SK-N-MC (cell line): ENCODE data around the gene SPG21.
A peak's percentile ranks its signal among the peaks of the same experiment; 100 is the strongest.
"Not testable (repeated sequence)": the region's sequence is repeated elsewhere in the genome, so short reads cannot be mapped to it uniquely, and the experiment has no call there.

Source experiments
- DNase-seq: peaks from one replicate; pipeline ENCODE4 v3.0.0-alpha.2; 2011; ENCODE audit warnings: low read depth, low spot score
- H3K27ac ChIP-seq: fragments of 200-600 bp; sonication (generic); 2 replicates; pipeline ENCODE4 v1.5.1; 2016; ENCODE audit warnings: mixed run types
- H3K36me3 ChIP-seq: fragments of 200-600 bp; sonication (generic); 2 replicates; pipeline ENCODE4 v1.6.1; 2017; ENCODE audit warnings: antibody characterized with exemption, low read length, mixed read lengths; ENCODE audit not compliant: insufficient read depth
- H3K4me3 ChIP-seq: fragments of 200-600 bp; sonication (generic); 2 replicates; pipeline ENCODE4 v1.5.1; 2016
- H3K9ac ChIP-seq: fragments of 200-600 bp; sonication (generic); 2 replicates; pipeline ENCODE4 v1.8.0; 2017; ENCODE audit warnings: mixed run types, mixed read lengths; ENCODE audit not compliant: insufficient read length
- H3K9me3 ChIP-seq: fragments of 200-600 bp; sonication (generic); 2 replicates; pipeline ENCODE4 v1.6.1; 2017; ENCODE audit warnings: low read depth, mild to moderate bottlenecking, antibody characterized with exemption, low read length, moderate library complexity, mixed read lengths
- EZH2 ChIP-seq: fragments of 200-600 bp; sonication (generic); IDR thresholded peaks from one replicate; pipeline ENCODE4 v1.6.1; 2017; ENCODE audit warnings: antibody characterized with exemption
- FOXP2 ChIP-seq: optimal IDR thresholded peaks from 2 replicates; pipeline ENCODE3; 2011; ENCODE audit warnings: mild to moderate bottlenecking, moderate library complexity; ENCODE audit not compliant: insufficient read depth; ENCODE audit errors: extremely low read length, control extremely low read depth
- POLR2AphosphoS5 ChIP-seq: IDR thresholded peaks from 2 replicates; pipeline ENCODE4 v1.6.1; 2012; ENCODE audit warnings: mild to moderate bottlenecking, low read depth, low read length, borderline replicate concordance

SPG21 gene

GRCh38 chr15:65028921-65029735 is 39.4 kb upstream of the SPG21 start, which contains the start of gene MTFMT:
Gene MTFMT, minus strand, starts transcription at chr15:65029639. Its CDS starts 26 bp downstream, at chr15:65029613.
- DNase-seq: no peak
- H3K4me3 ChIP-seq: peak within 1 kb of the TSS; percentile 97
- peak; percentile 99 for TF ChIP-seq POLR2AphosphoS5
- TF ChIP-seq EZH2: no peak
- no peak for TF ChIP-seq FOXP2
- H3K27ac ChIP-seq: no peak within 1 kb of the TSS
- peaks cover 11% of the 10 kb centered on the region for H3K36me3 ChIP-seq
- peak within 1 kb of the TSS; percentile 92 for H3K9ac ChIP-seq
- no peaks in the 10 kb centered on the region for H3K9me3 ChIP-seq

GRCh38 chr15:65028338-65028737 is 38.6 kb upstream of the SPG21 start:
- no peak for TF ChIP-seq EZH2
- no peak for TF ChIP-seq FOXP2
- no peak for TF ChIP-seq POLR2AphosphoS5
- Histone ChIP-seq H3K4me3 (peak overlapping the region; percentile 97), H3K9ac (peak overlapping the region; percentile 92), H3K36me3 (peaks cover 11% of the 10 kb centered on the region), H3K27ac (no peak overlapping the region), H3K9me3 (no peaks in the 10 kb centered on the region)
- DNase-seq: no peak

GRCh38 chr15:65027593-65027992 is 37.9 kb upstream of the SPG21 start:
- TF ChIP-seq POLR2AphosphoS5 (no peak), FOXP2 (no peak), EZH2 (no peak)
- no peak overlapping the region for H3K27ac ChIP-seq
- DNase-seq: no peak
- peak overlapping the region; percentile 41 for H3K9ac ChIP-seq
- peaks cover 11% of the 10 kb centered on the region for H3K36me3 ChIP-seq
- no peak overlapping the region; the same call in 1 of the 2 replicates for H3K4me3 ChIP-seq
- H3K9me3 ChIP-seq: no peaks in the 10 kb centered on the region

GRCh38 chr15:65026756-65027155 is 37.0 kb upstream of the SPG21 start:
- DNase-seq: no peak
- no peaks in the 10 kb centered on the region for H3K9me3 ChIP-seq
- H3K27ac ChIP-seq: no peak overlapping the region
- no peak for TF ChIP-seq POLR2AphosphoS5
- no peak for TF ChIP-seq EZH2
- no peak for TF ChIP-seq FOXP2
- H3K9ac ChIP-seq: no peak overlapping the region
- no peak overlapping the region for H3K4me3 ChIP-seq
- peaks cover 11% of the 10 kb centered on the region for H3K36me3 ChIP-seq

GRCh38 chr15:65021488-65021887 is 31.8 kb upstream of the SPG21 start:
- DNase-seq: no peak
- Histone ChIP-seq H3K9ac (no peak overlapping the region), H3K4me3 (no peak overlapping the region), H3K36me3 (peaks cover 39% of the 10 kb centered on the region), H3K27ac (no peak overlapping the region), H3K9me3 (no peaks in the 10 kb centered on the region)
- TF ChIP-seq POLR2AphosphoS5: no peak
- no peak for TF ChIP-seq EZH2
- no peak for TF ChIP-seq FOXP2

GRCh38 chr15:65020419-65020818 is 30.7 kb upstream of the SPG21 start:
- Histone ChIP-seq H3K27ac (no peak overlapping the region), H3K9me3 (no peaks in the 10 kb centered on the region), H3K9ac (no peak overlapping the region), H3K36me3 (peaks cover 39% of the 10 kb centered on the region), H3K4me3 (no peak overlapping the region)
- DNase-seq: no peak
- TF ChIP-seq EZH2 (no peak), FOXP2 (no peak), POLR2AphosphoS5 (no peak)

- not testable (repeated sequence) for H3K9me3 ChIP-seq, H3K27ac ChIP-seq, H3K9ac ChIP-seq, H3K4me3 ChIP-seq, DNase-seq
- H3K36me3 ChIP-seq: peaks cover 37% of the 10 kb centered on the region
Observed at GRCh38 chr15:65011198-65011597, 21.5 kb upstream of the SPG21 start.

- Histone ChIP-seq H3K4me3 (no peak overlapping the region), H3K9me3 (peaks cover 4% of the 10 kb centered on the region; the same call in 1 of the 2 replicates), H3K36me3 (peaks cover 15% of the 10 kb centered on the region), H3K9ac (no peak overlapping the region), H3K27ac (no peak overlapping the region)
- TF ChIP-seq POLR2AphosphoS5 (no peak), EZH2 (no peak), FOXP2 (no peak)
- DNase-seq: no peak
Observed at GRCh38 chr15:65008983-65009382, 19.3 kb upstream of the SPG21 start.

- H3K27ac ChIP-seq: no peak overlapping the region
- TF ChIP-seq EZH2: no peak
- TF ChIP-seq FOXP2: no peak
- no peak for TF ChIP-seq POLR2AphosphoS5
- no peaks in the 10 kb centered on the region for H3K9me3 ChIP-seq
- no peak overlapping the region for H3K4me3 ChIP-seq
- DNase-seq: no peak
- H3K9ac ChIP-seq: no peak overlapping the region
- H3K36me3 ChIP-seq: no peaks in the 10 kb centered on the region
Observed at GRCh38 chr15:65006876-65007275, 17.2 kb upstream of the SPG21 start.
